ENCODE data around the gene LENG1.

The LENG1 gene

GRCh38 chr19:54162241-54162805 is 2.8 kb upstream of the LENG1 start:
- no peak for DNase-seq

GRCh38 chr19:54160854-54161253 is 1.3 kb upstream of the LENG1 start:
- no peak for DNase-seq

GRCh38 chr19:54160182-54160811 is 776 bp upstream of the LENG1 start:
- DNase-seq: peak; percentile 13

- DNase-seq: no peak
Observed at GRCh38 chr19:54158812-54159351, 639 bp downstream of the LENG1 start.

GRCh38 chr19:54156953-54157352 is 2.6 kb downstream of the LENG1 start:
- DNase-seq: no peak

GRCh38 chr19:54156490-54156889 is 3.0 kb downstream of the LENG1 start:
- no peak for DNase-seq

- DNase-seq: no peak
Observed at GRCh38 chr19:54155694-54156093, 3.8 kb downstream of the LENG1 start.

GRCh38 chr19:54154603-54155345 is 4.7 kb downstream of the LENG1 start:
- no peak for DNase-seq

GRCh38 chr19:54153731-54154326 is 5.7 kb downstream of the LENG1 start:
- DNase-seq: no peak

- DNase-seq: no peak
Observed at GRCh38 chr19:54152878-54153524, 6.5 kb downstream of the LENG1 start.

GRCh38 chr19:54152267-54152666 is 7.3 kb downstream of the LENG1 start:
- no peak for DNase-seq

- no peak for DNase-seq
Observed at GRCh38 chr19:54151362-54152035, 8.0 kb downstream of the LENG1 start.

GRCh38 chr19:54149021-54149812 is 10.3 kb downstream of the LENG1 start:
- DNase-seq: no peak

- no peak for DNase-seq
Observed at GRCh38 chr19:54148158-54148557, 11.4 kb downstream of the LENG1 start.

GRCh38 chr19:54147676-54148075 is 11.8 kb downstream of the LENG1 start:
- no peak for DNase-seq

- DNase-seq: no peak
Observed at GRCh38 chr19:54145541-54146158, 13.9 kb downstream of the LENG1 start.

GRCh38 chr19:54142166-54142780 is 17.2 kb downstream of the LENG1 start:
- no peak for DNase-seq

- DNase-seq: no peak
Observed at GRCh38 chr19:54141356-54141755, 18.2 kb downstream of the LENG1 start.

GRCh38 chr19:54138489-54139256 is 20.8 kb downstream of the LENG1 start:
- no peak for DNase-seq
